Trophoblast cell (in vitro differentiated cells and primary cell): ENCODE data around the gene TENM4.

Source experiments
- DNase-seq, 2 donors: peaks; one replicate each; pipeline ENCODE4 v3.0.0-alpha.2; 2016
- H2AFZ ChIP-seq: 2 replicates; pipeline ENCODE4 v1.6.1; 2013; ENCODE audit warnings: low read length, moderate library complexity, mild to moderate bottlenecking; ENCODE audit not compliant: insufficient read depth, poor library complexity
- H2AK5ac ChIP-seq: 2 replicates; pipeline ENCODE4 v1.6.1; 2013; ENCODE audit warnings: mild to moderate bottlenecking, low read length
- H2BK120ac ChIP-seq: 2 replicates; pipeline ENCODE4 v1.6.1; 2013; ENCODE audit warnings: low read length, mild to moderate bottlenecking, moderate library complexity; ENCODE audit not compliant: insufficient read depth, poor library complexity
- H2BK12ac ChIP-seq: 2 replicates; pipeline ENCODE4 v1.6.1; 2013; ENCODE audit warnings: mild to moderate bottlenecking, low read length, moderate library complexity
- H2BK5ac ChIP-seq: 2 replicates; pipeline ENCODE4 v1.6.1; 2013; ENCODE audit warnings: low read length, low read depth, moderate library complexity, mild to moderate bottlenecking; ENCODE audit not compliant: poor library complexity
- H3K14ac ChIP-seq: 2 replicates; pipeline ENCODE4 v1.6.1; 2013; ENCODE audit warnings: mild to moderate bottlenecking, low read length
- H3K18ac ChIP-seq: 2 replicates; pipeline ENCODE4 v1.6.1; 2013; ENCODE audit warnings: mild to moderate bottlenecking, low read length
- H3K23ac ChIP-seq: 2 replicates; pipeline ENCODE4 v1.6.1; 2013; ENCODE audit warnings: low read length
- H3K27ac ChIP-seq: 2 replicates; pipeline ENCODE4 v1.5.1; 2013; ENCODE audit warnings: low read depth, mild to moderate bottlenecking, inconsistent platforms, low read length, moderate library complexity
- H3K27me3 ChIP-seq: 2 replicates; pipeline ENCODE4 v1.6.1; 2013; ENCODE audit warnings: inconsistent platforms, mild to moderate bottlenecking, low read length, moderate library complexity; ENCODE audit not compliant: insufficient read depth
- H3K36me3 ChIP-seq, 2 experiments: 1 replicate in 1 of 2; 2 replicates in 1 of 2; pipeline ENCODE4 v1.6.1; 2013; ENCODE audit warnings: low read length in 2 of 2, mild to moderate bottlenecking in 2 of 2, moderate library complexity in 1 of 2; ENCODE audit not compliant: insufficient read depth in 2 of 2, control insufficient read depth in 1 of 2
- H3K4ac ChIP-seq: 2 replicates; pipeline ENCODE4 v1.6.1; 2013; ENCODE audit warnings: low read depth, mild to moderate bottlenecking, low read length, moderate library complexity
- H3K4me1 ChIP-seq, 2 experiments: 1 replicate in 1 of 2; 2 replicates in 1 of 2; pipeline ENCODE4 v1.6.1; 2013; ENCODE audit warnings: low read length in 2 of 2, mild to moderate bottlenecking in 2 of 2, moderate library complexity in 1 of 2; ENCODE audit not compliant: insufficient read depth in 2 of 2, control insufficient read depth in 1 of 2
- H3K4me2 ChIP-seq: 2 replicates; pipeline ENCODE4 v1.6.1; 2013; ENCODE audit warnings: inconsistent platforms, mild to moderate bottlenecking, low read length, moderate library complexity
- H3K4me3 ChIP-seq: 2 replicates; pipeline ENCODE4 v1.5.1; 2013; ENCODE audit warnings: mild to moderate bottlenecking, low read depth, low read length, inconsistent platforms
- H3K79me1 ChIP-seq: one replicate; pipeline ENCODE4 v1.6.1; 2013; ENCODE audit warnings: low read length
- H3K79me2 ChIP-seq: 2 replicates; pipeline ENCODE4 v1.6.1; 2013; ENCODE audit warnings: low read length, mild to moderate bottlenecking; ENCODE audit not compliant: control insufficient read depth, insufficient read depth, poor library complexity
- H3K9ac ChIP-seq: 2 replicates; pipeline ENCODE4 v1.6.1; 2013; ENCODE audit warnings: mild to moderate bottlenecking, low read length
- H3K9me3 ChIP-seq: 2 replicates; pipeline ENCODE4 v1.6.1; 2013; ENCODE audit warnings: low read depth, mild to moderate bottlenecking, control low read depth, inconsistent platforms, low read length; ENCODE audit not compliant: insufficient read depth
- H4K12ac ChIP-seq: 2 replicates; pipeline ENCODE4 v1.6.1; 2013; ENCODE audit warnings: low read depth, mild to moderate bottlenecking, low read length, moderate library complexity
- H4K8ac ChIP-seq: 2 replicates; pipeline ENCODE4 v1.6.1; 2013; ENCODE audit warnings: low read depth, mild to moderate bottlenecking, low read length, moderate library complexity
- H4K91ac ChIP-seq: one replicate; pipeline ENCODE4 v1.6.1; 2013; ENCODE audit warnings: low read depth, mild to moderate bottlenecking, low read length, moderate library complexity
- WGBS: extraction: QIAGEN DNeasy Blood & Tissue Kit; methylation state at CpG from one replicate; pipeline ENCODE4 v1.1.7; 2013; ENCODE audit warnings: missing lambda C conversion rate; ENCODE audit not compliant: insufficient read length, insufficient coverage; ENCODE audit errors: extremely low coverage; 5-methylcytosine and 5-hydroxymethylcytosine counted together

The TENM4 gene

GRCh38 chr11:79150320-79150719 lies 290.5 kb downstream of the TENM4 start:
- H3K27me3 ChIP-seq = no peaks in the 10 kb centered on the region
- no peak overlapping the region for H3K4me2 ChIP-seq
- H3K4ac ChIP-seq = no peak overlapping the region
- H2AK5ac ChIP-seq = no peak overlapping the region
- no peak overlapping the region for H3K18ac ChIP-seq
- H3K23ac ChIP-seq = no peak overlapping the region
- H4K8ac ChIP-seq = no peak overlapping the region
- H2BK5ac ChIP-seq = peak overlapping the region; percentile 19
- H3K79me1 ChIP-seq = peaks cover 6% of the 10 kb centered on the region
- no peak for DNase-seq
- no peak overlapping the region for H3K4me3 ChIP-seq
- H3K9me3 ChIP-seq = peaks cover 2% of the 10 kb centered on the region
- H3K27ac ChIP-seq = no peak overlapping the region
- peak overlapping the region; percentile 11 for H2BK12ac ChIP-seq
- no peak overlapping the region for H2BK120ac ChIP-seq
- no peaks in the 10 kb centered on the region for H3K36me3 ChIP-seq
- no peaks in the 10 kb centered on the region for H3K79me2 ChIP-seq
- WGBS = no CpG with 5 or more reads among the region's 1 CpG
- H4K12ac ChIP-seq = no peak overlapping the region
- no peak overlapping the region for H3K9ac ChIP-seq
- peaks cover 0 to 6% of the 10 kb centered on the region in 2 experiments for H3K4me1 ChIP-seq
- peak overlapping the region; percentile 5 for H4K91ac ChIP-seq
- H3K14ac ChIP-seq = peak overlapping the region; percentile 20
- peak overlapping the region; percentile 3 for H2AFZ ChIP-seq

- Histone ChIP-seq H3K79me1 (peaks cover 3% of the 10 kb centered on the region), H3K4me3 (no peak overlapping the region), H3K4me2 (no peak overlapping the region), H2BK120ac (no peak overlapping the region), H2BK5ac (no peak overlapping the region), H3K9ac (no peak overlapping the region), H2BK12ac (no peak overlapping the region), H3K27me3 (no peaks in the 10 kb centered on the region), H2AK5ac (no peak overlapping the region), H3K36me3 (no peaks in the 10 kb centered on the region), H3K4me1 (peaks cover 0 to 6% of the 10 kb centered on the region in 2 experiments), H3K18ac (no peak overlapping the region), H2AFZ (no peak overlapping the region), H3K14ac (no peak overlapping the region), H3K4ac (no peak overlapping the region), H3K79me2 (no peaks in the 10 kb centered on the region), H3K23ac (no peak overlapping the region), H4K91ac (no peak overlapping the region), H3K9me3 (no peaks in the 10 kb centered on the region), H4K12ac (no peak overlapping the region), H4K8ac (no peak overlapping the region), H3K27ac (no peak overlapping the region)
- WGBS = no CpG with 5 or more reads among the region's 2 CpGs
- no peak for DNase-seq
These were observed 293.1 kb downstream of the TENM4 start for GRCh38 chr11:79147731-79148130.

- Histone ChIP-seq H3K18ac (no peak overlapping the region), H4K91ac (no peak overlapping the region), H2BK12ac (no peak overlapping the region)
These were observed 293.8 kb downstream of the TENM4 start for GRCh38 chr11:79147011-79147410.

GRCh38 chr11:79139900-79140299 lies 300.9 kb downstream of the TENM4 start:
- no peak for DNase-seq
- no peak overlapping the region for H3K9ac ChIP-seq
- no peak overlapping the region for H3K23ac ChIP-seq
- no CpG with 5 or more reads among the region's 4 CpGs for WGBS
- no peak overlapping the region for H2BK120ac ChIP-seq
- no peak overlapping the region for H3K18ac ChIP-seq
- no peak overlapping the region for H4K91ac ChIP-seq
- no peak overlapping the region for H2AK5ac ChIP-seq
- no peaks in the 10 kb centered on the region for H3K9me3 ChIP-seq
- H3K4ac ChIP-seq = no peak overlapping the region
- H3K14ac ChIP-seq = no peak overlapping the region
- no peaks in the 10 kb centered on the region for H3K27me3 ChIP-seq
- H3K79me2 ChIP-seq = no peaks in the 10 kb centered on the region
- no peaks in the 10 kb centered on the region for H3K4me1 ChIP-seq
- no peak overlapping the region for H2AFZ ChIP-seq
- H3K27ac ChIP-seq = no peak overlapping the region
- H3K36me3 ChIP-seq = no peaks in the 10 kb centered on the region
- H4K12ac ChIP-seq = no peak overlapping the region
- H2BK12ac ChIP-seq = no peak overlapping the region
- H4K8ac ChIP-seq = no peak overlapping the region
- no peaks in the 10 kb centered on the region for H3K79me1 ChIP-seq
- H2BK5ac ChIP-seq = no peak overlapping the region
- H3K4me3 ChIP-seq = no peak overlapping the region
- H3K4me2 ChIP-seq = no peak overlapping the region

More at GRCh38 chr11:79147011-79147410, 293.8 kb downstream of the TENM4 start:
- no peak overlapping the region for H2BK5ac ChIP-seq
- H3K4me1 ChIP-seq = peaks cover 0 to 6% of the 10 kb centered on the region in 2 experiments
- no peaks in the 10 kb centered on the region for H3K79me2 ChIP-seq
- H3K9me3 ChIP-seq = no peaks in the 10 kb centered on the region
- no peak overlapping the region for H2AFZ ChIP-seq
- no peak overlapping the region for H3K27ac ChIP-seq
- no peak overlapping the region for H4K12ac ChIP-seq
- no peak overlapping the region for H4K8ac ChIP-seq
- H3K4me3 ChIP-seq = no peak overlapping the region
- no peak overlapping the region for H3K4ac ChIP-seq
- H2BK120ac ChIP-seq = no peak overlapping the region
- no peak overlapping the region for H3K14ac ChIP-seq
- H3K79me1 ChIP-seq = peaks cover 3% of the 10 kb centered on the region
- no peak overlapping the region for H2AK5ac ChIP-seq
- no peaks in the 10 kb centered on the region for H3K27me3 ChIP-seq
- no CpG with 5 or more reads among the region's 4 CpGs for WGBS
- H3K9ac ChIP-seq = no peak overlapping the region
- H3K4me2 ChIP-seq = no peak overlapping the region
- no peaks in the 10 kb centered on the region for H3K36me3 ChIP-seq
- no peak overlapping the region for H3K23ac ChIP-seq
- no peak for DNase-seq
